Fibroblast of gingiva (primary cell): ENCODE data around the gene CLCN7.
A peak's percentile ranks its signal among the peaks of the same experiment; 100 is the strongest.
"Not testable (repeated sequence)": the region's sequence is repeated elsewhere in the genome, so short reads cannot be mapped to it uniquely, and the experiment has no call there.

Source experiments
- DNase-seq: peaks from one replicate; pipeline ENCODE4 v3.0.0-alpha.2; 2011; ENCODE audit warnings: low read depth

Gene CLCN7

DNA sequence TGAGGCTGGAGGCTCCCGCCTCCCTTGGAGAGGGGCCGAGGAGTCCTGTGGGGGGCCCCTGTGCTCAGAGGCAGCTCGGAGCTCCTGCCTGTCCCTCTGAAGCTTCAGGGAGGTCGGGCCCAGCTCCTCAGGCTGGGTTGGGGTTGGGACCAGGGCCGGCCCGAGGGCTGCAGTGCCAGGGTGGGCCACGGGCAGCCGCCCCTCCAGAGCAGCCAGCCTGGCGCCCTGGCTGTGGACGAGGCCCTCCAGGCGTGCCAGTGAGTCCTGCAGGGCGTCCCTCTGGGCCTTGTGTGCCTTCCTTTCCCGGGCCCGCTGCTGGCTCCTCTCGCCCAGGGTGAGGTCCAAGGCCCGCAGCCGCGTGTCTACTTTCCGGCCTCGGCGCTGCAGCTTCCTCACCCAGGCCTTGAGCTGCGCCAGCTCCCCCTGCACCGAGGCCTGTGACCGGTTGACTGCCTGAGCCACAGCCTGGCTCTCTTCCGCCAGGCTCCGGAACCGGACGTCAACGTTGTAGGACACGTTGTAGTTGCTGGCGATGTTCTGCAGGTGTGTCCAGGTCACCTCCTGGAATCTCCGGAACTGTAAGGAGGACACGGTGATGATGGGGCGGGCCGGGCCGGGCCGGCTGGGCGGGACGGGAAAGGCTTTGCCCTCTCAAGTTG, 12.7 kb upstream of the CLCN7 start:
- no peak for DNase-seq

DNA sequence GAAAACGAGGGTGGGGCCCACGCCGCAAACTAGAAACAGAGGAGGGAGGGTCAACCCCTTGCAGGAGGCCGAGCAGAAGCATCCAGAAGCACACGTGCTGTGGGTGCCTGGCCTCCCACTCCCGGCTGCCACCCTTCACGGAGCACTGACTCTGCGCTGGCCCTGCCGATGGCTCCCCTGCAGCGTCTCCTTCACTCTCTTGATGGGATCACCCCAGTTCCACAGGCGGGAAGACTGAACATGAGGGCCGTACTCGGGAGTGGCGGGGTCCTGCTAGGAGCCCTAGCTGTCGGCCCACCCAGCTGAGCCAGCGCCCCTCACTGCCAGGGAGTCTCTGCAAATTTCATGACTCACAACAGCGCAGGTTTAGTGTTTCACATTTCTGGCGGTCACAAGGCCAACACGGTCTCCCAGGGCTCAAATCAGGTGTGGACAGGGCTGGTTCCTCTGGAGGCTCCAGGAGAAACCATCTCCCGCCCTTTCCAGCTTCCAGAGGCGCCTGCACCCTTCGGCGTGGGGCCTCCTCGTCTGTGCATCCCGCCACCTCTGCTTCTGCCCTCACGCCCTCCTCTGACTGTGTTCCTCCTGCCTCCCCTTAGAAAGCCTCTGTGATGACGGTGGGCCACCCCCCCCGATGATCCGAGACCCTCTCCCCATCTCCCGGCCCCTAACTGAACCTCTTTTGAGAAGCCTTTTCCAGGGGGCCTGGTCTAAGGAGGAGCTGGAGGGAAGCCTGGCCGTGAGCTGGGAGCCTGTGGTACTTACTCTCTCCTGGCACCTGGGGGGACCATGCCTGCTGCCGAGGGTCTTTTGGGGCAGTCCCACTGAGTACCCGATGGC, 11.9 kb upstream of the CLCN7 start:
- DNase-seq = no peak

DNA sequence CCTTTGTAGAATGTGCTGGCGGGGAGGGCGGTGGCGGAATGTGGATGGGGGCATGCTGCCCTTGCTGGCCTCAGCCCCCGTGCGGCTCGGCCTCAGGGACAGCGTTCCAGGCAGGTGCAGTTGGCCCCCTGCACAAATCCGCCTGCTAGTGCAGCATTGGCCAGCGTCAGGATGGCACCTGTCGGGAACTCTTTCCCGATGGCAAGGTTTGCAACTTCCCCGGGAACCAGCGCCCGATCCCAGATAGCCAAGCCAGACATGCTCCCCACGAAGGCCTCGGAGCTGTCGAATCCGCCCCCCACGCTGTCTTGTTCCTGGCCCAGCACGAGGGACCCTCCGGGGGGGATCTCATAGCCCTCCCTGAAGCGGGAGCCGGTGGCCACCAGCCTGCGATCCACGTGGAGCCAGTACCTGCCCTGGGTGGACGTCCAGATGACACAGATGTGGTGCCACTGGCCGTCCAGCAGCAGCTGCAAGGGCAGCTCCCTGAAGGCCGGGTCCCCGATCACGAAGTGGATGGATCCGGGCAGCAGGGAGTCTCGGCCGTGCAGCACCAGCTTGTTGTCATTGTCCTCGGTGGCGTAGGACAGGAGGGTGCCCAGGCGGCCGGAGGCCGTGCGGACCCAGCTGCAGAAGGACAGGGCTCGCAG, 11.1 kb upstream of the CLCN7 start:
- DNase-seq = no peak

DNA sequence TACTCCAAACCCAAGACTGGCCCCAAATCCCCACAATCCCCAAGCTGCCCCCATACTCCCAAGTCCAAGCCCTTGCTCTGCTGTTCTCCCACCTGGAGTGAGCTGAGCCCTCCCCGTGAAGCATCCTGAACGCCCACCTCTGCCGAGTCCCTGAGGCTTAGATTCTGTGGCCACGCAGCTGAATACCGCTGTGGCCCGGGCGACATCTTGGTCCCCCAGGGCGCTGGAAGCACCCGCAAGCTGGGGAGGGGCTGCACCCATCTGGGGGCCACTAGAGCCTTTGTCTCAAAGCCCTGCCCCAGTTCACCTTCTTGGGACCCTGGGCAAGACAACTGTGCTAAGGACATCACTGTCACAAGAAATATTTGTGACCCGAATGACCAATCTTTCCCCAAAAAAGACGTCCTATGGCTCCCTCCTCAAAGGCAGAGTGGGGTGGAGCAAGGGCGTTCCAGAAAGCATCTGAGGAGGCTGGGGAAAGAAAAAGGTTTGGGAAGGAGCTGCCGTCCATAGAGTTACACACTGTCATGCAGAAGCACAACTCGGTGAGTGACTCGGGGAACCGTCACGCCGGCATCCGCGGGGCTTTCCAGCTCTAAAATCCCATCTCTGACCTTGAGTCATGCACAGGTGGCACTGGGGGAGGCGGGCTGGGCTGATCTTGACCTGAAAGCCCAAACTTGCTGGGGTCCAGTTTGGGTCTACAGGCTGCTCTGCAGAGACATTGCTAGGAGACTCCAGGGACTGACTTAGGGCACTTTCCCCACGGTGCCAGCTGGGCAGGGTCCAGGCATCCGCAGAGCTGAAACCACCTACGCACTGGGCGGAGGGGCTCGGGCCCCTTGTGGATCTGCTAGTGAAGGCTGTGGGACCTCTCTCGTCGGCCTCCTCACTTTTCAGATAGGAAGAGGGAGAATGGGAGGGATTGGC, 7.3 kb upstream of the CLCN7 start:
- no peak for DNase-seq

DNA sequence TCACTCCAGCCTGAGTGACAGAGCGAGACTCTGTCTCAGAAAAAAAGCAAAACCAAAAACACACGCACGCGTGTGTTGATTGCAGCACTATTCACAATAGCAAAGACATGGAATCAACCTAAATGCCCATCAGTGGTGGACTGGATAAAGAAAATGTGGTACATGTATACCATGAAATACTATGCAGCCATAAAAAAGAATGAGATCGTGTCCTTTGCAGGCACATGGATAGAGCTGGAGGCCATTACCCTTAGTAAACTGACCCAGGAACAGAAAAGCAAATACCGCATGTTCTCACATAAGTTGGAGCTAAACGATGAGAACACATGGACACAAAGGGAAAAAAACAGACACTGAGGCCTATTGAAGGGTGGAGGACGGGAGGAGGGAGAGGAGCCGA, 4.1 kb upstream of the CLCN7 start:
- not testable (repeated sequence) for DNase-seq

DNA sequence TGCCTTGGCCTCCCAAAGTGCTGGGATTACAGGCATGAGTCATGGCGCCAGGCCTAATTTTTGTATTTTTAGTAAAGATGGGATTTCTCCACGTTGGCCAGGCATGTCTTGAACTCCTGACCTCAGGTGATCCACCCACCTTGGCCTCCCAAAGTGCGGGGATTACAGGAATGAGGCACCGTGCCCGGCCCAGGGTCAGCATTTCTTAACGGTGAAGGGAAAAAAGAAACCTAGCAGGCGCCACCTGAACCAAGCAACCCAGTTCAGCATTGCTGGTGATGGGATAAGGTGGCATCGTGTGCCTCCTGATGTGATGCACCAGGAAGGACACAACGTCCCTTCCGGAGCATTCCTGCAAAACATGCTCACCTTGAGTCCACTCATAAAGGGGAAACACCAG, 2.2 kb upstream of the CLCN7 start:
- DNase-seq = no peak

DNA sequence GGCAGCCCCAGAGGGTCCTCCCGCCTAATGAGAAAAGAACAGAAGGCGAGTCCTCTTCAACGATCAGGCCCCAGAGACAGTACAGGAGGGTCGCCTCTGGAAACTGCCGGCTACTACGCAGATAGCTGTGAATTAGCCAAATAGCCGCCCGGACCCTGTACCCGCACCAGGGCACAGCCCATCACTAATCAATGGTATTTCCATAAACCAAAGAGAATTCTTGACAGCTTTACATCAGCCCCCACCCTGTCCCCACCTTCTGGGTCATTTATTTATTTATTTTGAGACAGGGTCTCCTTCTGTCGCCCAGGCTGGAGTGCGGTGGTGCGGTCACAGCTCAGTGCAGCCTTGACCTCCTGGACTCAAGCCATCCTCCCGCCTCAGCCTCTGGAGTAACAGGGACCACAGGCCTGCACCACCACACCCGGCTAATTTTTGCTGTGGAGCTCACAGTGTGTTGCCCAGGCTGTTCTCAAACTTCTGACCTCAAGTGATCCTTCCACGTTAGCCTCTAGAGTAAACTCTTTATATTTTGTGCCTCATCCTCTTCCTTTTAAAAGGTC, 805 bp upstream of the CLCN7 start:
- no peak for DNase-seq

DNA sequence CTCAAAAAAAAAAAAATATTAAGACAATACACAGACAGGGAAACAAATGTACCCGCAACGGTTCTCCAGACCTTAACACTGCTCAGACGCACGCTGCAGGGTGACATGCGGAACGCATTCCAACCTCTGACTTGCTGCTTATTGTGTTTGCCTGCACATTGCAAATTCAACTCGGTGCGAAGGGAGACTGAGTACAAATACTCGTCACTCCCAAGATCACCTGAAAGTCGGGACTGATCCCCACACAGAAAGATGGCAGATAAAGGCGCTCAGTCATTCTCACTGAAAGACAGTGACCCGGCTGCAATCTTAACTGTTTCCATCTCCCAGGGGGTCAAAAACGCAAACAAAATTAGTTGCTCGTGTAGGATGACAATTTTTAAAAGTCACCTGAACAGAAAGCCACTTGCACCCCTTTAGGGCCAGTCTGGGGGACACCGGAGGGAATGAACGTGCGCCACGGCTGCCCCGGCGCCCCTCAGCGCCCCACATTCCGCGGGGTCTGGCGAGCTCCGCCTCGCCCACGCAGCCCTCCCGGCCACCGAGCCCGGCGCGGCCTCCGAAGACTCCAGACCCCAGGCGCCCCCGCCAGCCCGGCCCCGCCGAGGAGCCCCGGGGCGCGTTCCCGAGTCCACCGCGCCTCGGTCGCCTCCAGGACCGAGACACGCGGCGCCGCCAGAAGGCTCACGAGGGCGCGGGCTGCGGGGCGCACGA, 589 bp downstream of the CLCN7 start:
- DNase-seq = no peak

DNA sequence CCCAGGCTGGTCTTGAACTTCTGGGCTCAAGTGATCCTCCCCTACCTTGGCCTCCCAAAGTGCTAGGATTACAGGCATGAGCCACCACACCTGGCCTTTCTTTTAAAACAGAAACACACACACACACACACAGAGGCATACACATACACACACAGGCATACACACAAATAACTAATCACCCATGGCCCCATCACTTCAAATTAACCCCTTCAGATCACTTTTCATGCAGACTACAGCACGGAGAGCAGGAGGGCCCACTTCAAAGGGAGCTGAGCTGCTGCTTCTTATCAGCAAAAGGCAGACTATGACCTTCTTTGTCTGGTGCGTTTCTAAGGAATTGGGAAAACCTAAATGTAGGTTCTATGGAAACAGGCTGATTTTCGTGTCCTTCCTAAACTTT, 1.9 kb downstream of the CLCN7 start:
- no peak for DNase-seq

DNA sequence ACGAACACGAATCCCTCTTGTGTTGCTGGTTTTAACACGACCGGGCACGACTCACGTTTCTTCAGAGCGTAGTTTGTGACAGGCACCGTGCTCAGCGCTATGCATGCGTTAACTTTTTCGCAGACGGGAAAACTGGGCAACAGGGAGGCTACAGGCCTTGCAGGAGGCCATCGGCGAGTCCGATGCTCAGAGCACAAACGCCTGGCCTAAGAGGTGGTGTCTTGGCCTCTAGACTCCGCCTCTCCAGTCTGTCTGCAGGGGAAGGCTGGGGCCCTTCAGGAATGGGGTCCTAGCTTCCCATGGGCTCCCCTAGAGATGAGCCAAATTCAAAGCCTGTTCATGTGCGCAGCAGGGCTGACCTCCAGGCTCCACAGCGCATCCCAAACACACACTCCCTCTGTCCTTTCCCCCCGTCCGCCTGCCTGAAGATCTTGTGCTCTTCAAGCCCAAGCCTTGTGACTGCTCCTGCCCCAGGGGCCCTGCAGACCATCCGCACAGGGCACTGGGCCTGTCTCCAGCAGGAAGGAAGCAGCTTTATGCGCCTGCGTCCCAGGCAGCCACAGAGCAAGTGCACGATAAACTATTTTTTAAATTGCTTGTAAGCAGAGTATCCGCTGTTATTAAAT, 3.1 kb downstream of the CLCN7 start:
- DNase-seq = no peak

DNA sequence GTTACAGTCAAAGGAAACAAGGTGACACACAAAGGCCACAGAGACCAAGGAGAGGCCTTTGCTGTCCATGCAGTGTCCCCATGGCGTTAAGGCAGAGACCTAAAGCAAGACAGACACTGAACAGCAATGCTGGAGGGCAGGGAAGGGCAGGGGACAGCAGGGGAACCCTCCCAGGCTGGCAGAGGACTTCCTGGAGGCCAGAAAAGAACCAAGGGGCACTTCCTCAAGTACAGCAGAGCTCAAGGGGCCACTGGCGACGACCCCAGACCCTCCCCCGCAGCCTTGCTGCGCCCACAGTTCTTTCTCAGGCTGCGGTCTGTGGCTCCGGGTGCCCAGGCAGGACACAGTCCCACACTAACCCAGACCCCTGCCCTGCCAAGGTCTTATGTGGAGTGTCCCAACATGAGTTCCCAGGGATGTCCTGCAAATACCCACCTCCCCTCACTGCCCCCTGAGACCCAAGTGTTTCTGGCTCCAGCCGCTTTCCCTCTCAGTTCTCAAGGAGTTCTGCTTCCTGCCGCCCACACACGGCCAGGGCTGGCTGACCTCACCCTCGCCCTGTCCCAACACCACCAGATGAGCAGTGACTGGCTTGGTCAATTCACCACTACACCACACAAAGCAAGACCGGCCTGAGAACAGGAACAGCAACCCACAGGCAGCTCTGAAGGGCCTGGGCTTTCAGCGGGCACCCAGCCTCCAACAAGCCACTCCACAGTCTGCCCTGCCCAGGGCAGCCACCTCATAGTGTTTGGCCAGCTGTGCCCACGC, 4.2 kb downstream of the CLCN7 start:
- peak; percentile 11 for DNase-seq

DNA sequence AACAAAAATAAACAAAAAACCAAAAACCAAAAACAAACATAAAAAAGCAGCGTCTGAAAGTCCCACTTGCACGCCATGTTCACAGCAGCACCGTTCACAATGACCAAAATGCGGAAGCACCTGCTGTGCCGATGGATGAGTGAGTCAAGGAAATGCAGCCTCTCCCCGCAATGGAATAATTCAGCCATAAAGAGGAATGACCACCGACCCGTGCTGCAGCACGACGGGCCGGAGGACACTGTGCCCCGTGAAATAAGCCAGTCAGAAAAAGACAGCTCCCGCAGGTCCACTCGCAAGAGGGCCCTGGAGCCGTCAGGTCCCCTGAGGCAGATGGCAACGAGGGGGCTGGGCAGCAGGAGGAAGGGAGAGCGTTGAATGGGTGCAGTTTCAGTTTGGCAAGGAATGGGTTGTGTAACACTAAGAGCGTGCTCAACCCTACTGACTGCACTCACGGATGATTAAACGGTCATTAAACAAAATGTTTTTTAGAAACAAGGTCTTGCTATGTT, 5.1 kb downstream of the CLCN7 start:
- no peak for DNase-seq

DNA sequence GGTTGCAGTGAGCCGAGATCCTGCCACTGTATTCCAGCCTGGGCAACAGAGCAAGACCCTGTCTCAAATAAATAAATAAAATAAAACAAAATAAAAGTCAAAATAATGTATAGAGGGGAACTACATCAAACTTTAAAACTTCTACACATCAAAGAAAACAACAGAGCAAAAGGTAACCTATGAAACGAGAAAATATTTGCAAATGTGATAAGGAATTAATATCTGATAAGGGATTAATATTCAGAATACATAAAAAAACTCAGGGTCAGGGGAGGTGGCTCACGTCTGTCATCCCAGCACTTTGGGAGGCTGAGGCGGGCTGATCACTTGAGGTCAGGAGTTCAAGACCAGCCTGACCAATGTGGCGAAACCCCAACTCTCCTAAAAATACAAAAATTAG, 5.7 kb downstream of the CLCN7 start:
- not testable (repeated sequence) for DNase-seq

DNA sequence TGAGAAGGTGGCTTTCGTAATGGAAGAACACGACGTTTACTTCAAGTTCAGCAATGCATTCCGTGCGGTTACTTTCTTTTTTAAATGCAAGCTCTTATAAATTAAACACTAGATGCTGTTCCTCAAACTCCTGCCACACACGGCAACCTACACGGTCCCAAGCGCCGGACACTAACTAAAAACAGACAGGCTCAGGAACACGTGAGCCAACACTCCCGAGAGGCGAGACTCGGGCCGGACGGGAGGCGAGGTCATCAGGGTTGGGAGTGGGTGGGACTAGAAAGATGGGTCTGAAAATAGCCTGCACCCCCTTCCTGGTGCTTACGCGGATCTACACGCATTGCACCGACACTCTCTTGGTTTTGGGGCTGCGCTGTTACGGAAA, 6.4 kb downstream of the CLCN7 start:
- DNase-seq = peak; percentile 6

DNA sequence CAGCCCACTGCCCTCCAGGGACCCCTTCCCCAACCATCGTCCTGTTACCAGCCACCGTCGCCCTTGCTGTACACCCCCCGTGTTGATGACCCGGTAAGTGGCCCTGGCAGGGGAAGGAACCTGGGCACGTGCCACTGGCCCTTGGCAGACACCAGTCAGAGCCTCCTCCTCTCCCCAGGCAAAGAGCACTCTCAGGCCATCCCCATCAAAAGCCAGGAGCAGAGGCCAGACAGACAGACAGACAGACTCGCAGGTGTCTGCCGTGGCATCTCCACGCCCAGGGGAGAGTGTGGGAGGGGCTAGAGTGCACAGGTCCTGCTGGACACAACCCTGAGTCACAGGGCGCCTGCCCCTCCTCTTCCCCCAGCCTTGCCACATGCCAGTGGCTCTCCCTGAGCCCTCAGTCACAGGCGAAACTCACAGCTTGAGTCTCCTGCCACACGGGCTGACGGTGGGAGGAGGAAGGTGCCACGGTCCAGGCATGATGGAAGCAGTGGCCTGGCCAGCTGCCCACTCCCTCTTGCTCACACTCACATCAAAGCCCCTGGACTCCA, 7.8 kb downstream of the CLCN7 start:
- DNase-seq = no peak

DNA sequence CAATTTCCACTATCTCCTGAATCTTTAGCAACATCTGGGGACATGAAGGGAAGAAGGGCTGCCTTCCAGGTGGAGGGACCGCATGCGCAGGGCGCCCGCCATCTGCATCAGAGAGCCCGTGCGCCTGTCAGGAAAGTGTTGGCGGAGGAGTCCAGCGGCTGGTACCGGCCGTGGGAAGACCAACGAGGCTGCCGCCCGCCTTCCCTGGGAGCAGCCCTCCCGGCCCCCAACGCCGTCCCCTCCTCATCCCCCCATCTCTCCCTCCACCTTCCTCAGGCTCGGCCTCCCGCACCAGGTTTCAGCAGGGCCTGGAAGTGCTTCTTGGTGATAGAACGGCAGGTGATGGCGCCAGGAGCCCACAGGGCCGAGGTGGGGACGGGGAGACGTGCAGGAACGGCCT, 8.8 kb downstream of the CLCN7 start:
- no peak for DNase-seq

DNA sequence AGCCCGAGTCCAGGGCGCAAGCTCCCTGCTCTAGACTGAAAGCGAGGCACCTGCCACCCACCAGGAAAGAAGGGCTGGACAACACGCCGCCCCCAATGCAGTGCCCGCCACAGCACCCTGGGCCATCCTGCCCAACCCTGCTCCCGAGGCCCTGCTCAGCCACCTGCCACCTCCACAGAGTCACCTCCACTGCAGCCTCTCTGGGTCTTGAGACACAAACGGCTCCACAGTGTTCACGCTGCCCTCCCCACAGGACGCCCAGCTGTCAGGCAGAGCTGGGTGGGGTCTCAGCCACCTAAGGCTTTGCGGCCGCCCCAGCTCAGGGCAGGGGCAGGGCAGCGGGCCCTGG, 9.3 kb downstream of the CLCN7 start:
- DNase-seq = no peak

DNA sequence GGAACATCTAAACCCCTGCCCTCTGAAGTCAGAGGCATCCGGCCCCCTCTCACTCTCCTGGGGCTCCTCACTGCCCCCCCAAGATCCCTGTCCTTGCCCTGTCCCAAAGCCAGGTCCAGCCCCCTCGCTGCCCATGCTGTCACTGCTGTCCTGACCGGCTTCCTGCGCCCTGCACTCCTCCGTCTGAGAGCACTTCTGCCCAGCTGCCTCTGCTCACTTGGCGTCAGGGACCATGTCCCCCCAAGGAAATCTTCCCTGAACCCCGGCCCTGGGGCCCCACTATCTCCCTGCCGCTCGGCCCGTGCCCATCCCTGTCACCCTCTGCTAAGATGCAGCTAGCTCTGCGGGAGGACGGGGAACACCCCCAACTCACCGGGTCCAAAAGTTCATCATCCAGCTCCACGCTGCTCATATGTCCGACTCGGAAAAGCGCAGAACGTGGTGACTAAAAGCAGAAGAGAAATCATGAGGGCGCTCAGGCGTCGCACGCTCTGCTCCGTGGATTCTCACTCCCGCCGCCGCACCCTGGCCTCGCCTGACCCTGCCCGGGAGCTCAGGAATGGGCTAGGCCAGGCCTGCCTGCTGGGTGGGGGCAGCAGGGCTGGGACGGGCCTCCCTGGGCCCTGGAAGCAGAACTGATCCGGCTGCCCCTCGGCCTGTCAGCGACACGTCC, 9.8 kb downstream of the CLCN7 start:
- DNase-seq = no peak
